IPS-11a (cell line): ENCODE measurements around the gene CDCA3.
"Not testable (repeated sequence)": the region's sequence is repeated elsewhere in the genome, so short reads cannot be mapped to it uniquely, and the experiment has no call there.

ENCODE experiments used
- H3K4me3 ChIP-seq: one replicate; pipeline ENCODE4 v1.5.1; 2013; ENCODE audit warnings: low read depth, low read length, control low read depth

Gene CDCA3

DNA sequence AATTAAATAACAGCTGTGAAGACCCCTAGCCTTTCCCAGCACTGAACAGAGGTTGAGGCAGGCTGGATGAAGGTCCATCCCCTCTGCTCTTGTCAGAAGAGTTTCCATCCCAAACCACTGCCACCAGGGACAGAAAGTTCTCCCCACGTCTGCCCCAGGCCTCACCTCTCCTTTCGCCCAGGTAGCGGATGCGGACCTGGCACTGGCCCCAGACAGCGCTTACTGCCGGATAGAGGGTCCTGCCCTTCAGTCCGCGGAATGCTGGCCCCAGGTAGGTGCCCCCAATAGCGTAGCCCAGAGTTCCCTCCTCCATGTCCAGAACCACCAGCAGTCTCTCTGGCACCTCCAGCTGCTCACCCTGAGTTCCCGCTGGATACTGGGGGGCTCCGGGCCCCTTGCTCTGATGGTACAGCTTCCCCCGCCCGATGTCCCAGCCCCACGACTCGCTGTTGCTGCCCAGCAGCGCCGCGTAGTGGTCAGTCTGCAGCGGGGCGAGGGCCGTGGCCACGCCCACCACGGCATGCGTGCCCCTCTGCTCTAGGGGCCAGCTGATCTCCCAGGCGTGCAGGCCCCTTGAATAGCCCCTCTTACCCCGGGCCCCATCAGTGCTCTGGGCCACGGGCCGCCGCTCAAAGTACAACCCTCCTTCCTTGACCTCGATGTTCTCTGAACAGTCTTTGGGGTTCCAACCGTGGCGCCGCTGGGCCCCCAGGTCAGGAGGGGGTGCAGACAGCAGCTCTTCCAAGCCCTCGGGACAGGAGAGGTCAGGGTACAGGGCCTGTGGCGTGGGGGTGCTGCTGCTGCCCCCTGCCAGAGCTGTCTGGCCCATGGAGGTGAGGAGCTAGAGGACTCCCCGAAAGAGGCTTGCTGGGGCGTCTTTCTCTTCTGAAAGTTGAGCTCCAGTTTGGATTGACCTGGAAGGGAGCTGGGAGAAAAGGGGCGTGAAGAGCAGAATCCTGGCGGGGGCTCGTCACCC, 21.3 kb upstream of the CDCA3 start:
- H3K4me3 ChIP-seq, result peak overlapping the region; percentile 77

DNA sequence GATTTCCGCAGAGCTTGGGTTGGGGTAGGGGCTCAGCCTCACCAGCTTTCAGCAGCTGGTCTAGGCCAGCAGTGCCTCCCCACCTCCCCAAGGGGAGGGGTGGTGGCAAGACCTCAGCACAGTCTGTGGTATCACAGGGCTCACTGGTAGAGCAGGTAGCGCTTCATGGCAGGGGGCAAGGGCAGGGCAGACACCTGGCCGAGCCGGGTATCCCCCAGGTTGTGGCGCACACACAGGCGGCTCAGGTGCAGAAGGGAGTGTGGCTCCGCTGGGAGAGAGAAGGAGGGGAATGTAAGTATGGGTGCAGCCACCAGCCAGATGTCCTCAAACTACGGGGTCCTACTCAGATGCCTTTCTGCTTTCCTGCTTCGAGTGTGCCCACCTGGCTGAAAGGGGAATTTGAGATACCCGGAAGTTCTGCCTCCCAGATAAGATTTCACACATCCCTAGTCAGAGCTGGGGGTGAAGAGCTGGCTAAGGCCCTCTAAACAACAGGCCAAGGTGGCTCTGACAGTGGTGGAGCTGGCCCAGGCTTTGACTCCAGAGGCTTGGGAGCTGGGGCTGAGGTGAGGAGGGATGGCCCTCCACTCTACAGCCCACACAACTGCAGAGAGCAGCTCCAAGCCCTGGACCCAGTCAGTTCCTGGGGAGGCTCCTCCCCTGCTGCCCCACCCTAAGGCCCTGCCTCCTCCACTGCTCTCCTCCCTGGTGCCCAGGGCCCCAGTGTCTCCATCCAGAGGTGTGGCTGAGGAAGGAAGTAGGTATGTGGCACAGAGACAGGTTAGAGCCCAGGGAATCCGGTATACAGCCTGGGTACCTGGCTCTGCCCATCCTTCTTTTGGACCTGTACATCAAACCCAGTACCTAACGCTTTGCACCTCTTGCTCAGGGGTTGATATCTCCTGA, 20.2 kb upstream of the CDCA3 start:
- H3K4me3 ChIP-seq, result peak overlapping the region; percentile 77

DNA sequence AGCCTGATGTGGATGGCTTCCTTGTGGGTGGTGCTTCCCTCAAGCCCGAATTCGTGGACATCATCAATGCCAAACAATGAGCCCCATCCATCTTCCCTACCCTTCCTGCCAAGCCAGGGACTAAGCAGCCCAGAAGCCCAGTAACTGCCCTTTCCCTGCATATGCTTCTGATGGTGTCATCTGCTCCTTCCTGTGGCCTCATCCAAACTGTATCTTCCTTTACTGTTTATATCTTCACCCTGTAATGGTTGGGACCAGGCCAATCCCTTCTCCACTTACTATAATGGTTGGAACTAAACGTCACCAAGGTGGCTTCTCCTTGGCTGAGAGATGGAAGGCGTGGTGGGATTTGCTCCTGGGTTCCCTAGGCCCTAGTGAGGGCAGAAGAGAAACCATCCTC, 19.2 kb upstream of the CDCA3 start:
- not testable (repeated sequence) for H3K4me3 ChIP-seq

DNA sequence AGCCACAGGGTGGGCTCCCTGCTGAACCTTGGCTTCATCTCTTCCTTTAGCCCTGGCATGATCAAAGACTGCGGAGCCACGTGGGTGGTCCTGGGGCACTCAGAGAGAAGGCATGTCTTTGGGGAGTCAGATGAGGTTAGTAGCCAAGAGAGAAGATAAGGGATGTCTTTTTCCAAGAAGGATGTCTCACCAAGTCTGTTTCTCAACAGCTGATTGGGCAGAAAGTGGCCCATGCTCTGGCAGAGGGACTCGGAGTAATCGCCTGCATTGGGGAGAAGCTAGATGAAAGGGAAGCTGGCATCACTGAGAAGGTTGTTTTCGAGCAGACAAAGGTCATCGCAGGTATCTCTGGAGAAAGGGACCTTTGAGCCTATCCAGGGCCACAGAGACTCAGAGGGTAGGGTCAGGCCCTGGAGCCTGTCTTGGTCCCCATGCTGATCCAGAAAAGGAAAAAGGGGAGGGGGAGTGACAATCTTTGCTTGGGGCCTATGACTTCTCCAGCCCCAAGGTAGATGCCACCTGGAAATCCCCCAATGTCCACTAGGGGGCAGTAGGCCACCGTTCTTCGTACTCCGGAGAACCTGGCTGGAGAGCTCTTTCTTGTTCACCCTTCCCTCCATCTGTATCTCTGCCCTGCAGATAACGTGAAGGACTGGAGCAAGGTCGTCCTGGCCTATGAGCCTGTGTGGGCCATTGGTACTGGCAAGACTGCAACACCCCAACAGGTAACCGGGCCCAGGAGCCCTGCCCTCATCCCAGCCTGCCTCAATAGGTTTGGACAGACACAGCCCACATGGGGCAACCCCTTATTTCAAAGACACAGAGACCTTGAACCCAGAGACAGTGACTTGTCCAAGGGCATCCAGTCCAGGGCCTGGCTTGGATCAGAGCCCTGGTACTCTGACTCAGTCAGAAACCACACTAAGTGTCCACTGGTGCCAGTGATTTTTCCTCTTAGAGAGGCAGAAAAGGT, 18.2 kb upstream of the CDCA3 start:
- H3K4me3 ChIP-seq, result peak overlapping the region; percentile 98

DNA sequence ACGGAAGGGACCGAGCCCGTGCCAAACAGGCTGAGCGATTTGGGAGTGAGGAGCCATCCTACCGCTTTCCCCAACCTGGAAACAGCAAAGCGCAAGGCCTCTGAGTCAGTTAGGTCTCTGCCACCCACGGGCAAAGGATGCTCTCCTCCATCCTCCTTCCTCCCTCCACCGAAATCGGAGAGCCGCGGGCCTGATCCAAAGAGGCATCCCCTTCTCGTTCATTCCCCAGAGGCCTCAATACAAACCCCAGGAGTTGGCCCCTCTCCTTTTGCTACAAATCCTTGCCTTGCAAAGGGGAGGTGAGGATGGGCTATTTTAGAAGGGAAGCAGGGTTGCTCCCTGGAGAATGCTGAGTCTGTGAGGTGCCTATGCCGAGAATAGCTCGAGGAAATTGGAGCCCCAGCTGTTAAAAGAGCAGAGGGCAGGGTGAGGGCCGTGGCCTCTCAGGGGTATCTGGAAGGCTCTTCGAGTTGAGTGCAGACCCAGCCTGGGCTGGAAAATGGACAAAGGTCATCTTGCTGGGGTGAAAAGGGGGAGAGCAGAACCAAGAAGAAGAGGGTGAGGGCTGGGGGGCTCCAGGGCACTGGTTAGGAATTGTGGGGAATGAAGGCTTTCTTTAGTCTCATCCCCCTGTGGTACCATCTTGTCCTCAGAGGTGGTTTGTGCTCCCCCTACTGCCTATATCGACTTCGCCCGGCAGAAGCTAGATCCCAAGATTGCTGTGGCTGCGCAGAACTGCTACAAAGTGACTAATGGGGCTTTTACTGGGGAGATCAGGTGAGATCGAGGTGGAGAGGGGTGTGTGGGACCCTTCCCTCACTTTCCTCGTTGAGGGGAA, 17.3 kb upstream of the CDCA3 start:
- H3K4me3 ChIP-seq, result peak overlapping the region; percentile 98

GRCh38 chr12:6867413-6868210, 16.5 kb upstream of the CDCA3 start, which contains the start of gene TPI1:
TSS of gene TPI1 (plus strand) at chr12:6867531. CDS start at chr12:6867567, 36 bp downstream.
- H3K4me3 ChIP-seq, result peak within 1 kb of the TSS; percentile 98

- H3K4me3 ChIP-seq, result peak overlapping the region; percentile 54
Observed at GRCh38 chr12:6866920-6867412, 15.9 kb upstream of the CDCA3 start.

DNA sequence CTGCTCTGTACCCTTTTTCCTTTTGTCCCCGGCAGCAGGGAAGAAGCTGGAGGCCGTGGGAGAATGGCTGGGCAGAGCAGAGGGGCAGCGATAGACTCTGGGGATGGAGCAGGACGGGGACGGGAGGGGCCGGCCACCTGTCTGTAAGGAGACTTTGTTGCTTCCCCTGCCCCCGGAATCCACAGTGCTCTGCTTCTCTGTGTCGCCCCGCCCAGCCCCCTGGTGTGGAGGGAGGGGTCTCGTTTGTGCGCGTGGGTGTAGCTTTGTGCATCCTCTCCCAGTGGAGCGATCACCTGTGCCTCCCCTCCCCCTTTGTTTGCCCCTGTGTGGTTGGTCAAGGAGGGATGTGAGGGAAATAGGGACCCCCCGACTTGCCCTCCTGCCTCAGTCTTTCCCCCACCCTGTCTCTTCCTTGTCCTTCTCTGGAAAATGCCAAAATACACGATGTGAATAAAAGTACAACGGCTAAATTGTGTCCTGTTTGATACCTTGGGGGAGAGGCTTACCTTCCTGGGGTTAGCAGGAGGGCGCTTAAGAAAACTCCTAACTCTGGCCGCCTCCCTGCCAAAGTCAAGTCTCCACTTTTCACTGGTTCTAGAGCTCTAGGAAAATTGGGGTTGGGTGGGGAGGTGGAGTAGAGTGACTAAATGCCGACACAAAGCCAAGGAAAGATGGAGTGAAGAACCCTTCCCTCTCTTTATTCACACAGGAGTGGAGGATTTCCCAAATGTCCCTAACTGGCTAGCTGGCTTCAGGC, 15.3 kb upstream of the CDCA3 start:
- H3K4me3 ChIP-seq, result peak overlapping the region; percentile 54

GRCh38 chr12:6865307-6865706, 14.2 kb upstream of the CDCA3 start:
- H3K4me3 ChIP-seq, result not testable (repeated sequence)

GRCh38 chr12:6863586-6864321, 12.7 kb upstream of the CDCA3 start:
- no peak overlapping the region for H3K4me3 ChIP-seq

GRCh38 chr12:6863033-6863432, 11.9 kb upstream of the CDCA3 start:
- no peak overlapping the region for H3K4me3 ChIP-seq

DNA sequence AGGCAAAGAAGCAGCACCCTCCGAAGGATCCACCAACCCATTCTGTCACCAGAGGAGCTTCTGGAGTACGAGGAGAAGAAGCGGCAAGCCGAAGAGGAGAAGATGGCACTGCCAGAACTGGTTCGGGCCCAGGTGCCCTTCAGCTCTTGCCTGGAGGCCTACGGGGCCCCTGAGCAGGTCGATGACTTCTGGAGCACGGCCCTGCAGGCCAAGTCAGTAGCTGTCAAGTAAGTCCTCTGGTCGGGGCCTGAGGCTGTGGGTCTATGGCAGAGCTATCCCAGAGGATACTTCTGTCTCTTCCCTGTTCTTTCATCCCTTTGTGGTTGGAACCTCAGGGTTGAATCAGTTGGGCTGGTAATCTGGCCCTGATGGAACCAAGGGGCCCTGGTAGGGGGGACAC, 10.3 kb upstream of the CDCA3 start:
- H3K4me3 ChIP-seq, result no peak overlapping the region

- no peak overlapping the region for H3K4me3 ChIP-seq
Observed at GRCh38 chr12:6860942-6861341, 9.9 kb upstream of the CDCA3 start.

GRCh38 chr12:6860116-6860515, 9.0 kb upstream of the CDCA3 start:
- no peak overlapping the region for H3K4me3 ChIP-seq

- H3K4me3 ChIP-seq, result no peak overlapping the region
Observed at GRCh38 chr12:6858799-6859198, 7.7 kb upstream of the CDCA3 start.

DNA sequence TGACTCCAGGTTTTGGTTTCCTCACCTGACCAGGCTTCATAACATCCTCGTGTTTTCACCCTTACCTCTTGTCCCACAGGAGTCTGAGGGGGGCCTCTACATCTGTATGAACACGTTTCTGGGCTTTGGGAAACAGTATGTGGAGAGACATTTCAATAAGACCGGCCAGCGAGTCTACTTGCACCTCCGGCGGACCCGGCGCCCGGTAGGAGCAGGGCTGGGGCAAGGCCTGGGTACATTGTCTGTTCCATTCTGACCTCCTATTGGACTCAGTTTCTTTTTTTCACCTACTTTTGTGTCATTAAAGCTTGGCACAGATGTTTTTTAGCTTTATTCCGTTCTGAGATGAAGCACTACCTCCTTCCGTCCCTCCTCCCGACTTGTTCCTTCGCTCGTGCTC, 4.2 kb upstream of the CDCA3 start:
- no peak overlapping the region for H3K4me3 ChIP-seq

DNA sequence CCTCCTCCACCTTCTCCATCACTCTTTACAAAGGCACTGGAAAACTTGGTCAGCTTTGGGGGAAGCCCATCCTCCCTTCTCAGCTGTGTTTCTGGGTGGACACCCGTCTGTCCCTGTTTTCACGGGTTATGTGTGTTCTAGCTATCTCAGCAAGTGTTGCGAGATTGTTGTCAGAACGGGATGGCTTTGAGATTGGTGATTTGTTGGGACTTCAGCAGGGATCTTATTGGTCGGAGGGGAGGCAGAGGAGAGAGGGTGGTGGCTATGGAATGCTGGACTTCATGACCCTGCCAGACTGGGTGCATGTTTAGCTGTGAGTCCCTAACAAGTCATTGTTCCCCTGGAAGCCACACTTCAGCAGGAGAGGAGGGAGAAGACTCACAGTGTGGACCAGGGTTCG, 3.0 kb upstream of the CDCA3 start:
- no peak overlapping the region for H3K4me3 ChIP-seq
